Aorta (tissue), 5 donors: Measurements from ENCODE around the gene INSRR. TPM values are rescaled to one million over a fixed set of nuclear protein-coding genes. Genes with fewer than 3 reads are reported as not detected.

Source experiments
- ATAC-seq: fragments of 200-7000 bp; cut with Tn5 transposase; one replicate; pipeline ENCODE4 v1.9.1; 2022; ENCODE audit warnings: moderate library complexity; ENCODE audit not compliant: low FRiP score
- DNase-seq, 2 donors: peaks; one replicate each; pipeline ENCODE4 v3.0.0-alpha.2; 2020
- H3K27ac ChIP-seq, 2 donors: one replicate each; pipeline ENCODE4 v1.5.1; 2013; ENCODE audit warnings: low read length in 2 of 2, mild to moderate bottlenecking in 2 of 2, moderate library complexity in 2 of 2, control low read depth in 1 of 2, inconsistent platforms in 1 of 2, low read depth in 1 of 2
- H3K27me3 ChIP-seq, 2 donors: one replicate each; pipeline ENCODE4 v1.6.1; 2013; ENCODE audit warnings: control low read depth in 1 of 2, low read length in 1 of 2, mild to moderate bottlenecking in 1 of 2, moderate library complexity in 1 of 2; ENCODE audit not compliant: insufficient read depth in 2 of 2, control insufficient read depth in 1 of 2
- H3K36me3 ChIP-seq, 2 donors: one replicate each; pipeline ENCODE4 v1.6.1; 2013; ENCODE audit warnings: control low read depth in 1 of 2, low read length in 1 of 2, mild to moderate bottlenecking in 1 of 2; ENCODE audit not compliant: insufficient read depth in 2 of 2, control insufficient read depth in 1 of 2
- H3K4me1 ChIP-seq, 2 donors: one replicate each; pipeline ENCODE4 v1.6.1; 2013; ENCODE audit warnings: low read length in 2 of 2, control low read depth in 1 of 2, mild to moderate bottlenecking in 1 of 2, moderate library complexity in 1 of 2; ENCODE audit not compliant: insufficient read depth in 2 of 2, control insufficient read depth in 1 of 2
- H3K4me3 ChIP-seq, 2 donors: one replicate each; pipeline ENCODE4 v1.5.1; 2013; ENCODE audit warnings: low read length in 2 of 2, control low read depth in 1 of 2, mild to moderate bottlenecking in 1 of 2
- H3K9me3 ChIP-seq: one replicate; pipeline ENCODE4 v1.6.1; 2013; ENCODE audit warnings: mild to moderate bottlenecking, low read length; ENCODE audit not compliant: control insufficient read depth
- WGBS, 2 donors: extraction: QIAGEN DNeasy Blood & Tissue Kit; methylation state at CpG; one replicate each; pipeline ENCODE4 v1.1.7; 2013; 5-methylcytosine and 5-hydroxymethylcytosine counted together
- intact Hi-C, 2 donors: fragments of 100-400 bp; cut with DNase I; formaldehyde crosslinking; loops; one replicate each; pipeline versions ENCODE4 v1.14.2 to v1.15.0; 2022
- polyA plus RNA-seq, 2 donors: library from polyadenylated mRNA; stranded (reverse); fragments of 200-250 nt; gene quantifications; one replicate each; pipeline ENCODE4 v1.2.3, GENCODE V29; 2013
- total RNA-seq, 2 donors: library from RNA; stranded (reverse); fragmentation: NEBNext Ultra II Directional; extraction: Animal tissue kit (Norgen Biotek cat#: 25700); gene quantifications; one replicate each; pipeline ENCODE4 v1.2.1, GENCODE V29; 2021
- donor health status: healthy with polysubstance abuse.
- donor health status: Bipolar disorder and iron deficiency.
- donor health status: DM: no; HTN: no; CAD: no.
- donor health status: DM: no; HTN: no; CAD: no.
- donor health status: DM: yes; HTN: yes; CAD: no.

INSRR gene
- total and polyA plus RNA-seq, 4 donors: 0.51 TPM; not detected in 3

DNA sequence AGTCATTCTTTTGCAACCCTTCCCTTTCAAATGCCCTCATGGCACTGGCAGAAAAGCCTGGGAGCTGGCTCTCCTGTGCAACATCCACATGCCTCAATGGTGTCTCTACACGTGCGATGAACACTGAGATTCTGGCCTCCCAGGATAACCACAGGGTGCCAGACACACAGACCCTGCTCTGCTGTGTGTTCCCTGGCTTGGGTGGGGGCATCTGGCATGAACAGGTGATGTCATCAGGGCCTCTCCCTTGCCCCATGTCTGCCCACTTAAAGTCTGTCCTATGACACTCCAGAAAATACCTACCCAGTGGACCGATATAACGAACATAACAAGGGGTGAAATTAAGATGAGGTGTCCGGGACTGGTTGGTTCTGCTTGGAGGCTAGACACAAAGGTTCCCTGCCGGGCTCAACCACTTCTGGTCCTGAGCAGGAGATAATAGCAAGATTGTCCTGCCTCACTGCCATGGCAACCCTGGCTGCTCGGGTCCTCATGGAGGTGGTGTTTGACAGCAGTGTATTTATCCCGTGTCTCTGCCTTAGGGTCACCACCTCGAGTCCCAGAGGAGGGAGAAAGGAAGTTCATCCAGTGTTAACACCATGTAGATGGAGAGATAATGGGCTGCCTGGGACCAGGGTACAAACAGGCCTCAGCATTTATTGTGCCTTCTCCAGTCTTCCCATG is 19.3 kb downstream of the INSRR start:
- H3K27me3 ChIP-seq: no peaks in the 10 kb centered on the region
- no peaks in the 10 kb centered on the region for H3K9me3 ChIP-seq
- intact Hi-C loops: loop anchor here (1.0 to 5.0 kb wide), 3 partner anchors 48 to 88 kb away; no protein-coding TSS in a partner anchor
- no peak overlapping the region for H3K27ac ChIP-seq
- no peak overlapping the region for H3K4me3 ChIP-seq
- WGBS, 2 donors: 36 to 45% methylated on average over 9 of the region's 9 CpGs
- DNase-seq (peak in 1 of 2 donors; percentile 22), ATAC-seq (no peak)
- H3K36me3 ChIP-seq: no peaks in the 10 kb centered on the region
- no peaks in the 10 kb centered on the region for H3K4me1 ChIP-seq

DNA sequence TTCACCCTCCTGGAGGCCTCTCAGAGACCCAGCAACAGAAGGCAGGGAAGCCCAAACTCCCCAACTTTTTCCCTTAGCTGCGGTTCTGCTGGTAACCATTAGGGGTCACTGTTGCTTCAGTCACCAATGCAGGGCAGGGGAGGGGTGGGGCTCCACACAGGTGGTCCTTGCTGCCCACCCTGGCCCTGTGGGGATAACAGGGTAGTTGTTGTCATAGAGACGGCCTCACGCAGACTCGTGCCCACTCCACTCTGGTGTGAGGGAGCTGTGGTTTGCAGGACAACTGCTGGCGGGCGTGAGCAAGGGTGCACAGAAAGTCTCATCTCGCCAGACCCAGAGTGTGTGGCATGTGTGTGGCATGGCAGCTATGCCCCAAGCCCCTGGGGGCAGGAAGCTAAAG is 19.9 kb downstream of the INSRR start:
- no peaks in the 10 kb centered on the region for H3K36me3 ChIP-seq
- H3K4me1 ChIP-seq: no peaks in the 10 kb centered on the region
- H3K27ac ChIP-seq: no peak overlapping the region
- H3K4me3 ChIP-seq: no peak overlapping the region
- intact Hi-C loops: loop anchor here (1.0 to 5.0 kb wide), 2 partner anchors 51 to 88 kb away; no protein-coding TSS in a partner anchor
- DNase-seq: no peak
- ATAC-seq: no peak
- 29 to 30% methylated on average over 7 of the region's 7 CpGs for WGBS, 2 donors
- no peaks in the 10 kb centered on the region for H3K9me3 ChIP-seq
- no peaks in the 10 kb centered on the region for H3K27me3 ChIP-seq

DNA sequence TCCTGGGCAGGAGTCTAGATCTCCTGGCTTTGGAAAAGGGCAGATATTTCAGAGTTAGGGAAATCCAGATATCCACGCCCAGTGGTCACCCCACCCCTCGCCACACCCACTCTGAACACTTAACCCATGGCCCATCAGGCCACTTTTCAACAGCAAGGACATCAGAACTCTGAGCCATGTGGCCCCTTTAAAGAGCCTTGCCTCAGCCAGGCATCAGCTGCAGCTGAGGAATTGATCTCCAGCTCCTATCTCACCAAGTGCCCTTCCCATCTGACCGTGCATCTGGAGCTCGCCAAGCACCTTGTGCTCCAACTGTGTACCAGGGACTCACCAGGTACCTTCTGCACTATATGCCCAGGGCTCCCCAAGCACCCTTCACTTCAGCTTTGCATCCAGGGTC is 22.0 kb downstream of the INSRR start:
- Histone ChIP-seq H3K4me1 (no peaks in the 10 kb centered on the region), H3K4me3 (no peak overlapping the region), H3K27ac (no peak overlapping the region), H3K36me3 (no peaks in the 10 kb centered on the region), H3K9me3 (no peaks in the 10 kb centered on the region), H3K27me3 (peaks cover 0 to 3% of the 10 kb centered on the region in 2 donors)
- ATAC-seq: no peak
- 80 to 84% methylated on average over 4 of the region's 4 CpGs for WGBS, 2 donors
- intact Hi-C loops: loop anchor here in 1 of 2 donors (5.0 kb wide), 1 partner anchor 90 kb away; no protein-coding TSS in a partner anchor
- DNase-seq: peak in 1 of 2 donors; percentile 4

DNA sequence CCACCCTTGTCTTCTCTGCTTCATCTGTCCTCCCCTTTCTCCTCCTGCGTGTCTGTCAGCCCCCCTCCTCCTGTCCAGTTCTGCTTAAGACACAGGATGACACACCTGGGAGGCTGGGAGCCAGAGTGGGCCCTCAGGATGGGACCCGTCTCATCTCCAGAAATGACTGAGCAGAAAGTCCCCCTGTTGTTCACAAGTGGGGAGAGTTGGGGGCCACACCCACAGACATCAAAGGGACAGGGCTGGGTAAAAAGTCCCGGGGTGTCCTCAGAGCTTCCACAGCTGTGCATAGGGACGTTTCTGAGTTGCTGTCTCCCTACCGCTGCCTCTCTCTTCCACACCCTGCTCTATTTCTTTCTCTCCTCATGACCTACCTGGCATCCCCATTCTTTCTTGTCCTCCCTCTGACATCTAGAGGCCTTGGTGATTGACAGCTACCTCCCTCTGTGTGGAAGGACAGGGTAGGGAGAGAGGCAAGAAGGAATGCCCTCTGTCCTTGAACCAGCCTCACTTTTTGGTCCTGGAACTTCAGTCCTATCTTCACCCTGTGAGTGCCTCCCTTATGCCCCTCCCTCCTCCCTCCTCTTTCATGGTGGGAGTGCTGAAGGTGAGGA is 22.8 kb downstream of the INSRR start:
- intact Hi-C loops: loop anchor here in 1 of 2 donors (5.0 kb wide), 1 partner anchor 91 kb away; no protein-coding TSS in a partner anchor
- no peak for DNase-seq
- no peak overlapping the region for H3K27ac ChIP-seq
- no peak for ATAC-seq
- no peaks in the 10 kb centered on the region for H3K36me3 ChIP-seq
- H3K27me3 ChIP-seq: peaks cover 0 to 3% of the 10 kb centered on the region in 2 donors
- H3K9me3 ChIP-seq: no peaks in the 10 kb centered on the region
- H3K4me1 ChIP-seq: no peaks in the 10 kb centered on the region
- H3K4me3 ChIP-seq: no peak overlapping the region
- 68 to 70% methylated on average over 5 of the region's 5 CpGs for WGBS, 2 donors

DNA sequence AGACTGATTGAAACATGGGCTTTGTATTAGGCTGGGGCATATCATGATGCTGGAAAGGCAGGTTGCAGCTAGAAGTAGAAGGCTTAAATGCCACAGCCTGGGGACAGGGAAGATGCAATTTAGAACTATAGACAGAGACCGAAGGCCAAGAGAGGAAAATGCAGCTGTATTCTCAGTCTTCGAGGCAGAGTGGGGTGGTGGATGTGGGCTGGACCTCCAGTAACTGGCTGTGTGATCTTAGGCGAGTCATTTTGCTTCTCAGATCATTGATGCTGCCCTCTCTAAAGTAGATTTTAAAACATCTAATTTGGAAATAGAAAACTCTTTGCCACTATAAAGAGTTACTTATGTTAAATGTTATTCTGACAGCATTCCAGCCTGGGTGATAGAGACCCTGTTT is 24.6 kb downstream of the INSRR start:
- Histone ChIP-seq H3K27me3 (peaks cover 0 to 3% of the 10 kb centered on the region in 2 donors), H3K4me1 (no peaks in the 10 kb centered on the region), H3K4me3 (no peak overlapping the region), H3K36me3 (no peaks in the 10 kb centered on the region), H3K9me3 (no peaks in the 10 kb centered on the region), H3K27ac (no peak overlapping the region)
- 72 to 81% methylated on average over 3 of the region's 3 CpGs for WGBS, 2 donors
- DNase-seq (no peak), ATAC-seq (no peak)
- intact Hi-C loops: no loop called here

DNA sequence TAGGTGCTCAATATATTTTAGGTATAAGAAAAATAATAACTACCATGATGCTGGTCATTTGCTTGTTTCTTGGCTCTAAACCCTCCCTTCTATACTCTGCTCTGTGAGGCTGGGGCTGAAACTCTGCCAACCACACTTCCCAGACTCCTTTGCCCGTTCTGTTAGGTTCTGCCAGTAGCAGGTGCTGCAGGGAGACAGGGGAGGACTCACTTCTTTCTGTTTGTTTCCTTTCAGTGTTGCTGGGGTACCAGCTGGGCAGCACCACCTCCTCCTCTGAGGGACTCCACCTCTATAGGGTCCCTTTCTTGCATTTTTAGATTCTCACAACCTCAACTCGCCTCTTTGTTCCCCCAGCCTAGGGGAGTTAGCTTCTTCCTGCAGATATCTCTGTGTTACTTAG is 25.3 kb downstream of the INSRR start:
- intact Hi-C loops: no loop called here
- no peak for DNase-seq

DNA sequence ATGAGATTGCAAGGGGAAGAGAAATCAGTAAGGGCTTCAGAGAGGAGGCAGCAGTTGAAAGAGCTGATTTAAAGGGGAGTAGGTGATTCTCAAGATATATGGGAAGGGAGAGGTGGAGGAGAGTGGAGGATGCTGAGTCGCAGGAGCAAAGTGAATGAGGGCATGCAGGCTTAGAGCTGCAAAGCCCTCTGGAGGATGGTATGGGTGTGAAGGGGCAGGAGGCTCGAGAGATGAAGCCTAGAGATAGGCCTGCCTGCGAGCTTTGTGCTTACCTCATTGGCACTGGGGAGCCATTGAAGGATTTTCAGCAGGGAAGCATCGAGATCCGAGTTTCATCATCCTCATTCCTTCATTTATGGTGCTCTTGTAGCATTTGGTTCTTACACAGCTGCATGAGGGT is 26.5 kb downstream of the INSRR start:
- Histone ChIP-seq H3K27me3 (peaks cover 0 to 3% of the 10 kb centered on the region in 2 donors), H3K36me3 (no peaks in the 10 kb centered on the region), H3K27ac (no peak overlapping the region), H3K9me3 (no peaks in the 10 kb centered on the region), H3K4me1 (no peaks in the 10 kb centered on the region), H3K4me3 (no peak overlapping the region)
- no peak for ATAC-seq
- DNase-seq: no peak
- intact Hi-C loops: no loop called here
- 63 to 64% methylated on average over 5 of the region's 5 CpGs for WGBS, 2 donors

More for the DNA sequence above, 25.3 kb downstream of the INSRR start:
- WGBS, 2 donors: 42 to 58% methylated on average over 2 of the region's 2 CpGs
- Histone ChIP-seq H3K9me3 (no peaks in the 10 kb centered on the region), H3K4me1 (no peaks in the 10 kb centered on the region), H3K4me3 (no peak overlapping the region), H3K27me3 (peaks cover 0 to 3% of the 10 kb centered on the region in 2 donors), H3K36me3 (no peaks in the 10 kb centered on the region), H3K27ac (no peak overlapping the region)
- ATAC-seq: no peak

DNA sequence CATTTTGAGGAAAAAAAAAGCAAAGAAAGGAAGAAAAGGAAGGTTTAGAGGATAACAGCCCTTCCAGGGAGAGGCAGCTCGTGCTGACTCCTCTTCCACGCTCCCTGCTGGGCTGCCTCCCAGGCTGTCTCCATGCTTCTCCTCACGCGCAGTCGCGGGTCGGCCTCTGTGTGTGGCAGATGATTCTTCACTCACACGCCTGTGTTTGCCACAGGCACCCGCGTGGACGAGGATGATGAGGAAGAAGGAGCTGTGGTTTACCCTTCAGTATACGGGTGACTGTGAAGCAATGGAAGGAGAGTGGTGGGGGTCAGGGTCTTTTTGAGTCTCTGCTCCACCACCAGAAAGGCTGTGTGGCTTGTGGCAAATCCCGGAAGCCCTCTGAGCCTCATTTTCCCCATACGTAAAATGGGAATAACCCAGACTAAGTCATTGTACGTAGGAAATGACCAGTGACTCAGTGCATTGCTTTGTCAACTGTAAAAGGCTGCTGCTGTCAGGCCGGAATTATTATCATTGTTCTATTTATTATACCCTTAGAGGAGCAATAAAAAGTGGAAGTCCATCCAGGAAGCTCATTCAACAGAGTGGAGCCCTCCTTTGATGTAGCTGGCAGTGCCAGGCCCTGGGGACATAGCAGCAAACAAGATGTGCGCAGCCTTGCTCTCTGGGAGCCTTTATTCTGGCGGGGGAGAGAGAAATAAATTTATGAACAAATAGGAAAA is 30.4 kb downstream of the INSRR start:
- Histone ChIP-seq H3K27me3 (peaks cover 0 to 3% of the 10 kb centered on the region in 2 donors), H3K36me3 (no peaks in the 10 kb centered on the region), H3K4me1 (no peaks in the 10 kb centered on the region), H3K9me3 (no peaks in the 10 kb centered on the region), H3K27ac (no peak overlapping the region), H3K4me3 (no peak overlapping the region)
- WGBS, 2 donors: 66 to 73% methylated on average over 18 of the region's 18 CpGs
- ATAC-seq (no peak), DNase-seq (no peak)
- intact Hi-C loops: no loop called here
